ENCODE results near the gene PGAP6. TPM values are rescaled to one million over a fixed set of nuclear protein-coding genes. Genes with fewer than 3 reads are reported as not detected.
A peak's percentile ranks its signal among the peaks of the same experiment; 100 is the strongest.

Gene PGAP6
- total and polyA plus RNA-seq, 2 of the 13 experiments (the other 11 are each of a cell fraction or from before 2014, with no cell fraction given): 52.7 to 136 TPM

- peak; percentile 43; the same call in 1 of the 2 replicates for TF ChIP-seq SMAD1 (CRISPR knock-in tag; IDR thresholded peaks at IDR 0.05; ENCODE audit: borderline replicate concordance, low read depth)
- no peak for TF ChIP-seq ZFYVE20 (CRISPR knock-in tag; IDR thresholded peaks at IDR 0.05; ENCODE audit: borderline replicate concordance, low read depth)
- peak; percentile 36 for TF ChIP-seq MYC (CRISPR knock-in tag; IDR thresholded peaks at IDR 0.05; ENCODE audit: borderline replicate concordance)
- peak; percentile 59 for TF ChIP-seq ZNF563 (CRISPR knock-in tag; IDR thresholded peaks at IDR 0.05)
- TF ChIP-seq, protein P1, sequence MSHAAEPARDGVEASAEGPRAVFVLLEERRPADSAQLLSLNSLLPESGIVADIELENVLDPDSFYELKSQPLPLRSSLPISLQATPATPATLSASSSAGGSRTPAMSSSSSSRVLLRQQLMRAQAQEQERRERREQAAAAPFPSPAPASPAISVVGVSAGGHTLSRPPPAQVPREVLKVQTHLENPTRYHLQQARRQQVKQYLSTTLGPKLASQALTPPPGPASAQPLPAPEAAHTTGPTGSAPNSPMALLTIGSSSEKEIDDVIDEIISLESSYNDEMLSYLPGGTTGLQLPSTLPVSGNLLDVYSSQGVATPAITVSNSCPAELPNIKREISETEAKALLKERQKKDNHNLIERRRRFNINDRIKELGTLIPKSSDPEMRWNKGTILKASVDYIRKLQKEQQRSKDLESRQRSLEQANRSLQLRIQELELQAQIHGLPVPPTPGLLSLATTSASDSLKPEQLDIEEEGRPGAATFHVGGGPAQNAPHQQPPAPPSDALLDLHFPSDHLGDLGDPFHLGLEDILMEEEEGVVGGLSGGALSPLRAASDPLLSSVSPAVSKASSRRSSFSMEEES (CRISPR knock-in tag; IDR thresholded peaks at IDR 0.05): no peak
- TF ChIP-seq HOXA3 (CRISPR knock-in tag; IDR thresholded peaks at IDR 0.05): peak; percentile 72
- TF ChIP-seq EED (CRISPR knock-in tag; IDR thresholded peaks at IDR 0.05): peak; percentile 75
- TF ChIP-seq ZNF12 (CRISPR knock-in tag; IDR thresholded peaks at IDR 0.05): no peak
- TF ChIP-seq ZFP37 (CRISPR knock-in tag; IDR thresholded peaks at IDR 0.05; ENCODE audit: borderline replicate concordance): 0 out of 2 replicates have a peak, but pooled peaks have one; percentile 29
- 0 out of 2 replicates have a peak, but pooled peaks have one; percentile 44 for TF ChIP-seq NFATC3 (CRISPR knock-in tag; IDR thresholded peaks at IDR 0.05)
- TF ChIP-seq MLXIP (CRISPR knock-in tag; IDR thresholded peaks at IDR 0.05; ENCODE audit: borderline replicate concordance): no peak
- peak; percentile 50 for TF ChIP-seq AGO2 (optimal IDR thresholded peaks at IDR 0.05; ENCODE audit: low read depth, low read length)
- TF ChIP-seq KDM6A (CRISPR knock-in tag; IDR thresholded peaks at IDR 0.05; ENCODE audit: low read depth): no peak
- peak; percentile 72; the same call in 1 of the 2 replicates for TF ChIP-seq SIN3A (IDR thresholded peaks at IDR 0.05; ENCODE audit: borderline replicate concordance, low read depth, low read length)
- no peak for TF ChIP-seq RFX3 (CRISPR knock-in tag; IDR thresholded peaks at IDR 0.05)
- 0 out of 2 replicates have a peak, but pooled peaks have one; percentile 36 for TF ChIP-seq ZIK1 (CRISPR knock-in tag; IDR thresholded peaks at IDR 0.05; ENCODE audit: borderline replicate concordance, low read depth)
- TF ChIP-seq ZNF883 (CRISPR knock-in tag; IDR thresholded peaks at IDR 0.05; ENCODE audit: not compliant biosample characterization): no peak
- peak; percentile 42; the same call in 1 of the 2 replicates for TF ChIP-seq ZBTB14 (CRISPR knock-in tag; IDR thresholded peaks at IDR 0.05)
- 0 out of 2 replicates have a peak, but pooled peaks have one; percentile 43 for TF ChIP-seq ZNF205 (CRISPR knock-in tag; IDR thresholded peaks at IDR 0.05)
- TF ChIP-seq ZFX (CRISPR knock-in tag; IDR thresholded peaks at IDR 0.05; ENCODE audit: low read depth): peak; percentile 71
- TF ChIP-seq RXRA (CRISPR knock-in tag; IDR thresholded peaks at IDR 0.05): peak; percentile 63; the same call in 1 of the 2 replicates
- TF ChIP-seq ATF3 (CRISPR knock-in tag; IDR thresholded peaks at IDR 0.05): 0 out of 2 replicates have a peak, but pooled peaks have one; percentile 40
Observed at GRCh38 chr16:425082-425718, 43.4 kb upstream of the PGAP6 start, which contains the start of gene RAB11FIP3 (continued).
